ENCODE results near the gene ESRRA. TPM values are rescaled to one million over a fixed set of nuclear protein-coding genes. Genes with fewer than 3 reads are reported as not detected.

The ESRRA gene
- total and polyA plus RNA-seq, 10 of the 15 experiments (the other 5 are each of a cell fraction or from before 2014, with no cell fraction given), result 0.32 to 48.9 (median 12.6) TPM

GRCh38 chr11:64357904-64358535 lies 52.7 kb downstream of the ESRRA start:
- no peaks in the 10 kb centered on the region for H3K27me3 ChIP-seq (replicated peaks in 1 of 2; ENCODE audit: control insufficient read depth in 2 of 2, insufficient read depth in 2 of 2, low read length in 1 of 2)
- H3K4me1 ChIP-seq (ENCODE audit: control insufficient read depth, insufficient read depth, low read length), result peaks cover 36% of the 10 kb centered on the region
- TF ChIP-seq SREBF1 (IDR thresholded peaks at IDR 0.05; ENCODE audit: low read length) (no peak), BHLHE40 (IDR thresholded peaks at IDR 0.05; ENCODE audit: borderline replicate concordance in 1 of 2, low read depth in 2 of 2, low read length in 1 of 2) (no peak), SKIL (IDR thresholded peaks at IDR 0.05; ENCODE audit: low read depth, poor library complexity, severe bottlenecking) (no peak), CHD4 (IDR thresholded peaks at IDR 0.05) (no peak), JUNB (IDR thresholded peaks at IDR 0.05) (no peak), POLR2AphosphoS5 (IDR thresholded peaks at IDR 0.05; ENCODE audit: low read length) (no peak), MXI1 (IDR thresholded peaks at IDR 0.05; ENCODE audit: low read depth, low read length) (no peak), SMAD1 (IDR thresholded peaks at IDR 0.05; ENCODE audit: low read depth, partially characterized antibody) (no peak), NR2F1 (conservative IDR thresholded peaks at IDR 0.05) (no peak), IKZF2 (IDR thresholded peaks at IDR 0.05) (no peak), SMARCA5 (IDR thresholded peaks at IDR 0.05) (no peak), POLR2AphosphoS2 (IDR thresholded peaks at IDR 0.05; ENCODE audit: low read depth, low read length) (no peak), BRCA1 (IDR thresholded peaks at IDR 0.05; ENCODE audit: low read depth, low read length) (no peak), ZBTB33 (IDR thresholded peaks at IDR 0.05) (no peak)
- H2AFZ ChIP-seq (ENCODE audit: control insufficient read depth, low read depth, low read length), result no peak overlapping the region
- no peaks in the 10 kb centered on the region; the same call in 2 of the 3 replicates for H3K9me3 ChIP-seq (replicated peaks; ENCODE audit: control insufficient read depth, insufficient read depth, low read length)
- H3K4me2 ChIP-seq (ENCODE audit: control insufficient read depth, insufficient read depth), result peak overlapping the region; percentile 96
- ChIA-PET POLR2A (interaction anchor here (0.9 to 1.8 kb wide), 2 partner anchors 40 to 442 kb away, joined by 3 to 5 read pairs; partner anchors contain the start of genes PRDX5 and TRMT112), RAD21 (ENCODE audit: unreplicated experiment) (interaction anchor here (1.1 to 9.7 kb wide), 2 partner anchors 20 to 40 kb away, joined by 3 to 176 read pairs; partner anchors contain the start of genes PRDX5 and TRMT112), CTCF (interaction anchor here (1.6 to 3.5 kb wide), 3 partner anchors 22 to 86 kb away, joined by 4 to 100 read pairs (median 31); partner anchors contain the start of genes CCDC88B, PRDX5 and TRMT112), SMC1A (ENCODE audit: uncharacterized antibody, unreplicated experiment) (interaction anchor here (1.0 kb wide), 1 partner anchor 40 kb away, joined by 3 read pairs; the partner anchor contains the start of genes PRDX5 and TRMT112)
- peaks cover 21% of the 10 kb centered on the region for H3K79me2 ChIP-seq (ENCODE audit: control insufficient read depth, insufficient read depth, low read length)
- H3K27ac ChIP-seq (ENCODE audit: control insufficient read depth, insufficient read depth), result no peak overlapping the region
- ATAC-seq (no peak), DNase-seq (ENCODE audit: low read depth, low spot score) (no peak), FAIRE-seq (no peak)
- 59% methylated on average over 10 of the region's 13 CpGs for WGBS (ENCODE audit: insufficient coverage, insufficient replicate concordance, low lambda C conversion rate, missing lambda C conversion rate)
- H4K20me1 ChIP-seq (ENCODE audit: control insufficient read depth, insufficient read depth), result no peaks in the 10 kb centered on the region
- peak overlapping the region; percentile 69; the same call in 1 of the 2 replicates for H3K4me3 ChIP-seq
- peak overlapping the region; percentile 82 for H3K9ac ChIP-seq (ENCODE audit: control insufficient read depth, insufficient read depth, low read length)
- intact Hi-C loops (cut with micrococcal nuclease; ENCODE audit: unreplicated experiment), result loop anchor here (5.0 kb wide), 2 partner anchors 41 to 89 kb away; partner anchors contain the start of genes PRDX5 and TRMT112
- H3K36me3 ChIP-seq (ENCODE audit: control insufficient read depth in 2 of 2, insufficient read depth in 2 of 2, low read length in 1 of 2), result peaks cover 7 to 8% of the 10 kb centered on the region in 2 experiments; a peak in 3 of 4 replicates
- in situ Hi-C loops (cut with MboI), result no loop called here
- no TSS peak for BruUV-seq (replicated peaks)
